K562 (cell line): ENCODE data around the gene C11orf42. TPM values are rescaled to one million over a fixed set of nuclear protein-coding genes. Genes with fewer than 3 reads are reported as not detected.

Source experiments
- DMBX1 ChIP-seq: fragments of 250-450 bp; sonication (Bioruptor Pico); IDR thresholded peaks from 2 replicates; pipeline ENCODE4 v1.8.0; 2022; ENCODE audit warnings: inconsistent platforms, mild to moderate bottlenecking, moderate library complexity, borderline replicate concordance
- DPF2 ChIP-seq: fragments of 450-650 bp; IDR thresholded peaks from 2 replicates; pipeline ENCODE4 v1.6.1; 2016
- EP300 ChIP-seq: IDR thresholded peaks from 2 replicates; pipeline ENCODE4 v1.6.1; 2012; ENCODE audit warnings: low read length, improper control_type of control experiment
- FOXJ2 ChIP-seq: fragments of 200-800 bp; sonication (Bioruptor generic); IDR thresholded peaks from 2 replicates; pipeline ENCODE4 v1.6.1; 2016; ENCODE audit warnings: missing genetic modification characterization, missing compliant biosample characterization
- GATA2 ChIP-seq: sonication (generic); formaldehyde crosslinking; IDR thresholded peaks from 2 replicates; pipeline ENCODE4 v1.4.0; 2020; ENCODE audit warnings: mild to moderate bottlenecking, missing genetic modification reagents
- HDAC2 ChIP-seq: fragments of 450-650 bp; IDR thresholded peaks from 2 replicates; pipeline ENCODE4 v1.6.1; 2016; ENCODE audit warnings: mild to moderate bottlenecking
- JUN ChIP-seq, 2 experiments: sonication (generic) in 1 of 2; formaldehyde crosslinking in 1 of 2; IDR thresholded peaks; 2 replicates each; pipeline versions ENCODE4 v1.6.1 to v1.8.0; 2012 to 2022; ENCODE audit warnings: borderline replicate concordance in 2 of 2, mild to moderate bottlenecking in 2 of 2, improper control_type of control experiment in 1 of 2, low read depth in 1 of 2, low read length in 1 of 2, missing genetic modification reagents in 1 of 2
- KDM1A ChIP-seq, 2 experiments: fragments of 450-650 bp; IDR thresholded peaks; 2 replicates each; pipeline ENCODE4 v1.6.1; 2016; ENCODE audit warnings: mild to moderate bottlenecking in 2 of 2
- NFIC ChIP-seq: fragments of 450-650 bp; IDR thresholded peaks from 2 replicates; pipeline ENCODE4 v1.6.1; 2017; ENCODE audit warnings: mild to moderate bottlenecking, inconsistent platforms
- TEAD1 ChIP-seq, 2 experiments: fragments of 450-650 bp in 1 of 2; sonication (generic) in 1 of 2; formaldehyde crosslinking; IDR thresholded peaks; 2 replicates each; pipeline versions ENCODE4 v1.4.0 to v1.8.0; 2020 to 2022; ENCODE audit warnings: mild to moderate bottlenecking in 2 of 2, missing genetic modification reagents in 1 of 2
- TEAD2 ChIP-seq: fragments of 450-650 bp; IDR thresholded peaks from 2 replicates; pipeline ENCODE4 v1.6.1; 2016; ENCODE audit warnings: missing genetic modification characterization, control low read depth, missing compliant biosample characterization
- ZNF134 ChIP-seq: fragments of 250-450 bp; sonication (Bioruptor Pico); conservative IDR thresholded peaks from 2 replicates; pipeline ENCODE4 v1.4.0; 2020
- ZNF140 ChIP-seq: fragments of 250-450 bp; sonication (Bioruptor Pico); IDR thresholded peaks from 2 replicates; pipeline ENCODE4 v1.8.0; 2021; ENCODE audit warnings: moderate library complexity, mild to moderate bottlenecking, inconsistent platforms
- ZNF175 ChIP-seq: fragments of 200-800 bp; sonication (Bioruptor generic); IDR thresholded peaks from 2 replicates; pipeline ENCODE4 v1.6.1; 2016; ENCODE audit warnings: low read depth, mild to moderate bottlenecking, missing genetic modification characterization, missing compliant biosample characterization
- ZNF695 ChIP-seq: fragments of 450-650 bp; formaldehyde crosslinking; IDR thresholded peaks from 2 replicates; pipeline ENCODE4 v1.4.0; 2020; ENCODE audit warnings: mild to moderate bottlenecking, moderate library complexity
- polyA plus RNA-seq, 8 experiments: library from polyadenylated mRNA; depleted of rRNA in 4 of 8; stranded (reverse) in 5 of 8; unstranded in 3 of 8; fragments of >200 nt; fragmentation: Nextera tagmentation in 2 of 8; fragmentation: Illumina TruSeq in 1 of 8; extraction: Ambion mirVana in 2 of 8; extraction: Trizol in 1 of 8; gene quantifications; 2 replicates each; pipeline versions ENCODE4 v1.2.1 to v1.2.3, GENCODE V29; 2011 to 2014; ENCODE audit warnings: inconsistent platforms in 1 of 8, missing spikeins in 1 of 8
- total RNA-seq, 7 experiments: library from RNA; depleted of rRNA in 6 of 7; stranded (reverse); fragments of >200 nt in 6 of 7; fragmentation: Illumina TruSeq in 2 of 7; extraction: Trizol in 2 of 7; gene quantifications; 2 replicates each; pipeline versions ENCODE4 v1.2.1 to v1.2.3, GENCODE V29; 2011 to 2021; ENCODE audit warnings: low replicate concordance in 1 of 7
- TF ChIP-seq, protein P1 (sequence below): sonication (generic); formaldehyde crosslinking; IDR thresholded peaks from 2 replicates; pipeline ENCODE4 v1.8.0; 2022; ENCODE audit warnings: missing genetic modification reagents, mild to moderate bottlenecking, moderate library complexity, borderline replicate concordance
- TF ChIP-seq, protein P2 (sequence below), 2 experiments: fragments of 150-350 bp in 1 of 2; IDR thresholded peaks; 2 replicates each; pipeline ENCODE4 v1.6.1; 2012 to 2016; ENCODE audit warnings: low read depth in 2 of 2, low read length in 2 of 2, mild to moderate bottlenecking in 1 of 2, moderate library complexity in 1 of 2
- TF ChIP-seq, protein P3 (sequence below): fragments of 200-800 bp; sonication (Bioruptor generic); IDR thresholded peaks from 2 replicates; pipeline ENCODE4 v1.6.1; 2016; ENCODE audit warnings: missing genetic modification characterization, missing compliant biosample characterization

The C11orf42 gene
- total and polyA plus RNA-seq, 9 of the 15 experiments (the other 6 are each of a cell fraction or from before 2014, with no cell fraction given), result not detected

DNA sequence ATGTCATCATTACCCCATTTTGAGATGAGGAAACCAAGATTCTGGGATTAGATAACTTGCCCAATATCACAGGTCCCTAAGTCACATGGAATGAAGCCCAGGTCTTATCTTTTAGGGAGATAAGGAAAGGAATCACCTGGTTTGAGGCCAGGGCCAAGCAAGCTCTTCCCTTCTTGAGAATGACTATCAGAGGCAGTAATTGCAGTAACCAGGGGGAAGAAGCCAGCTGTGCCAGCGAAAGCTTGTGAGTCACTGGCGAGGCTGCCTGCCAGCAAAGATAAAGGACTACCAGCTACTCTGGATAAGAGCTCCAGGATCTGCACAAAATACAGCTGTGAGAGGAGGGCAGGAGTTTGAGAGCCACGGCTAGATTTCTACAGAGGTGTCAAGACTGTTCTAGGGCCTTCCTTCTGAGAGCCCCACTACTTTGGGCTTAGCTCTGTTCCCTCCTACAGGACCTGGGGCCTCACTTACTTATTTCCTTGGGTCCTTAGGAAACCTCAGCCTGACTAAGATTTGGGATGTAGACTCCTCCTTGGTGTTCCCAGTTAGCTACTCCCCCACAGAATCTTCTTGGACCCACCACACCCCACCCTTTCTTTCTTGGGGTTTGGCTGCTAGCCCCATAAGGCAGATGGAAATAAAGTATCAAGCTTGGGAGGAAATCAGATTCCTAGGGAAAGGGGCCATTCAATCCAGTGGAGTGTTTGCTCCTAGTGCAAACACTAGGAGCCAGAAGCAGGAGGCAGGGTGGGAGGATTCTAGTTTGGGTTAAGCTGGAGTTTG lies 44.6 kb downstream of the C11orf42 start (continued):
- TF ChIP-seq JUN (IDR thresholded peaks at IDR 0.05; ENCODE audit: borderline replicate concordance, low read depth, low read length), result peak; percentile 69; the same call in 1 of the 2 replicates
- TF ChIP-seq JUN (CRISPR knock-in tag; IDR thresholded peaks at IDR 0.05; ENCODE audit: borderline replicate concordance), result no peak
- TF ChIP-seq NFIC, result peak; percentile 85
- TF ChIP-seq FOXJ2, result peak; percentile 44; the same call in 1 of the 2 replicates
- peak; percentile 81 for TF ChIP-seq GATA2
- no peak for TF ChIP-seq HDAC2
- TF ChIP-seq ZNF134 (CRISPR knock-in tag), result no peak
- no peak for TF ChIP-seq TEAD1 (CRISPR knock-in tag; IDR thresholded peaks at IDR 0.05)
- TF ChIP-seq, protein P1, sequence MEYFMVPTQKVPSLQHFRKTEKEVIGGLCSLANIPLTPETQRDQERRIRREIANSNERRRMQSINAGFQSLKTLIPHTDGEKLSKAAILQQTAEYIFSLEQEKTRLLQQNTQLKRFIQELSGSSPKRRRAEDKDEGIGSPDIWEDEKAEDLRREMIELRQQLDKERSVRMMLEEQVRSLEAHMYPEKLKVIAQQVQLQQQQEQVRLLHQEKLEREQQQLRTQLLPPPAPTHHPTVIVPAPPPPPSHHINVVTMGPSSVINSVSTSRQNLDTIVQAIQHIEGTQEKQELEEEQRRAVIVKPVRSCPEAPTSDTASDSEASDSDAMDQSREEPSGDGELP (CRISPR knock-in tag), result peak; percentile 94
- TF ChIP-seq DPF2, result peak; percentile 69
- TF ChIP-seq ZNF140 (CRISPR knock-in tag), result no peak
- peak; percentile 48; the same call in 1 of the 2 replicates for TF ChIP-seq EP300
- 0 out of 4 replicates have a peak, but pooled peaks have one; percentile 16 to 33 for TF ChIP-seq KDM1A (IDR thresholded peaks at IDR 0.05)
- TF ChIP-seq, protein P2, sequence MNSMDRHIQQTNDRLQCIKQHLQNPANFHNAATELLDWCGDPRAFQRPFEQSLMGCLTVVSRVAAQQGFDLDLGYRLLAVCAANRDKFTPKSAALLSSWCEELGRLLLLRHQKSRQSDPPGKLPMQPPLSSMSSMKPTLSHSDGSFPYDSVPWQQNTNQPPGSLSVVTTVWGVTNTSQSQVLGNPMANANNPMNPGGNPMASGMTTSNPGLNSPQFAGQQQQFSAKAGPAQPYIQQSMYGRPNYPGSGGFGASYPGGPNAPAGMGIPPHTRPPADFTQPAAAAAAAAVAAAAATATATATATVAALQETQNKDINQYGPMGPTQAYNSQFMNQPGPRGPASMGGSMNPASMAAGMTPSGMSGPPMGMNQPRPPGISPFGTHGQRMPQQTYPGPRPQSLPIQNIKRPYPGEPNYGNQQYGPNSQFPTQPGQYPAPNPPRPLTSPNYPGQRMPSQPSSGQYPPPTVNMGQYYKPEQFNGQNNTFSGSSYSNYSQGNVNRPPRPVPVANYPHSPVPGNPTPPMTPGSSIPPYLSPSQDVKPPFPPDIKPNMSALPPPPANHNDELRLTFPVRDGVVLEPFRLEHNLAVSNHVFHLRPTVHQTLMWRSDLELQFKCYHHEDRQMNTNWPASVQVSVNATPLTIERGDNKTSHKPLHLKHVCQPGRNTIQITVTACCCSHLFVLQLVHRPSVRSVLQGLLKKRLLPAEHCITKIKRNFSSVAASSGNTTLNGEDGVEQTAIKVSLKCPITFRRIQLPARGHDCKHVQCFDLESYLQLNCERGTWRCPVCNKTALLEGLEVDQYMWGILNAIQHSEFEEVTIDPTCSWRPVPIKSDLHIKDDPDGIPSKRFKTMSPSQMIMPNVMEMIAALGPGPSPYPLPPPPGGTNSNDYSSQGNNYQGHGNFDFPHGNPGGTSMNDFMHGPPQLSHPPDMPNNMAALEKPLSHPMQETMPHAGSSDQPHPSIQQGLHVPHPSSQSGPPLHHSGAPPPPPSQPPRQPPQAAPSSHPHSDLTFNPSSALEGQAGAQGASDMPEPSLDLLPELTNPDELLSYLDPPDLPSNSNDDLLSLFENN (IDR thresholded peaks at IDR 0.05; ENCODE audit: low read depth in 2 of 2, low read length in 2 of 2), result peak in 1 of 2 experiments; percentile 66; a peak in 1 of 4 replicates
- TF ChIP-seq DMBX1 (CRISPR knock-in tag), result 0 out of 2 replicates have a peak, but pooled peaks have one; percentile 20
- TF ChIP-seq, protein P3, sequence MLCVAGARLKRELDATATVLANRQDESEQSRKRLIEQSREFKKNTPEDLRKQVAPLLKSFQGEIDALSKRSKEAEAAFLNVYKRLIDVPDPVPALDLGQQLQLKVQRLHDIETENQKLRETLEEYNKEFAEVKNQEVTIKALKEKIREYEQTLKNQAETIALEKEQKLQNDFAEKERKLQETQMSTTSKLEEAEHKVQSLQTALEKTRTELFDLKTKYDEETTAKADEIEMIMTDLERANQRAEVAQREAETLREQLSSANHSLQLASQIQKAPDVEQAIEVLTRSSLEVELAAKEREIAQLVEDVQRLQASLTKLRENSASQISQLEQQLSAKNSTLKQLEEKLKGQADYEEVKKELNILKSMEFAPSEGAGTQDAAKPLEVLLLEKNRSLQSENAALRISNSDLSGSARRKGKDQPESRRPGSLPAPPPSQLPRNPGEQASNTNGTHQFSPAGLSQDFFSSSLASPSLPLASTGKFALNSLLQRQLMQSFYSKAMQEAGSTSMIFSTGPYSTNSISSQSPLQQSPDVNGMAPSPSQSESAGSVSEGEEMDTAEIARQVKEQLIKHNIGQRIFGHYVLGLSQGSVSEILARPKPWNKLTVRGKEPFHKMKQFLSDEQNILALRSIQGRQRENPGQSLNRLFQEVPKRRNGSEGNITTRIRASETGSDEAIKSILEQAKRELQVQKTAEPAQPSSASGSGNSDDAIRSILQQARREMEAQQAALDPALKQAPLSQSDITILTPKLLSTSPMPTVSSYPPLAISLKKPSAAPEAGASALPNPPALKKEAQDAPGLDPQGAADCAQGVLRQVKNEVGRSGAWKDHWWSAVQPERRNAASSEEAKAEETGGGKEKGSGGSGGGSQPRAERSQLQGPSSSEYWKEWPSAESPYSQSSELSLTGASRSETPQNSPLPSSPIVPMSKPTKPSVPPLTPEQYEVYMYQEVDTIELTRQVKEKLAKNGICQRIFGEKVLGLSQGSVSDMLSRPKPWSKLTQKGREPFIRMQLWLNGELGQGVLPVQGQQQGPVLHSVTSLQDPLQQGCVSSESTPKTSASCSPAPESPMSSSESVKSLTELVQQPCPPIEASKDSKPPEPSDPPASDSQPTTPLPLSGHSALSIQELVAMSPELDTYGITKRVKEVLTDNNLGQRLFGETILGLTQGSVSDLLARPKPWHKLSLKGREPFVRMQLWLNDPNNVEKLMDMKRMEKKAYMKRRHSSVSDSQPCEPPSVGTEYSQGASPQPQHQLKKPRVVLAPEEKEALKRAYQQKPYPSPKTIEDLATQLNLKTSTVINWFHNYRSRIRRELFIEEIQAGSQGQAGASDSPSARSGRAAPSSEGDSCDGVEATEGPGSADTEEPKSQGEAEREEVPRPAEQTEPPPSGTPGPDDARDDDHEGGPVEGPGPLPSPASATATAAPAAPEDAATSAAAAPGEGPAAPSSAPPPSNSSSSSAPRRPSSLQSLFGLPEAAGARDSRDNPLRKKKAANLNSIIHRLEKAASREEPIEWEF (CRISPR knock-in tag), result peak; percentile 86
- peak; percentile 75 for TF ChIP-seq ZNF175
- no peak for TF ChIP-seq TEAD2 (tag)
- TF ChIP-seq ZNF695 (CRISPR knock-in tag), result no peak
